Jurkat, Clone E6-1 (cell line): ENCODE measurements around the gene CDH23.
A peak's percentile ranks its signal among the peaks of the same experiment; 100 is the strongest.

Source experiments
- DNase-seq: peaks from one replicate; pipeline ENCODE4 v3.0.0-alpha.2; 2011; ENCODE audit warnings: low read depth, low spot score
- H3K4me3 ChIP-seq: 2 replicates; pipeline ENCODE4 v1.5.1; 2011; ENCODE audit warnings: mild to moderate bottlenecking, low read length, control low read depth, moderate library complexity

The CDH23 gene

GRCh38 chr10:71693377-71693776, 296.7 kb downstream of the CDH23 start:
- no peak overlapping the region for H3K4me3 ChIP-seq
- no peak for DNase-seq

- no peak for DNase-seq
- no peak overlapping the region for H3K4me3 ChIP-seq
Observed at GRCh38 chr10:71694039-71694501, 297.4 kb downstream of the CDH23 start.

GRCh38 chr10:71694567-71694968, 297.8 kb downstream of the CDH23 start:
- DNase-seq, result peak; percentile 23
- no peak overlapping the region for H3K4me3 ChIP-seq

GRCh38 chr10:71695502-71696476, 299.1 kb downstream of the CDH23 start:
- DNase-seq, result no peak
- H3K4me3 ChIP-seq, result no peak overlapping the region

GRCh38 chr10:71696628-71697326, 300.1 kb downstream of the CDH23 start:
- DNase-seq, result peak; percentile 26
- no peak overlapping the region for H3K4me3 ChIP-seq

GRCh38 chr10:71697938-71698709, 301.4 kb downstream of the CDH23 start:
- no peak for DNase-seq
- no peak overlapping the region for H3K4me3 ChIP-seq

GRCh38 chr10:71698737-71699136, 302.0 kb downstream of the CDH23 start:
- no peak for DNase-seq
- H3K4me3 ChIP-seq, result no peak overlapping the region

- DNase-seq, result no peak
- H3K4me3 ChIP-seq, result no peak overlapping the region
Observed at GRCh38 chr10:71700731-71701368, 304.1 kb downstream of the CDH23 start.

- no peak overlapping the region for H3K4me3 ChIP-seq
- DNase-seq, result no peak
Observed at GRCh38 chr10:71701496-71702132, 304.9 kb downstream of the CDH23 start.

- no peak for DNase-seq
- no peak overlapping the region for H3K4me3 ChIP-seq
Observed at GRCh38 chr10:71703577-71703976, 306.9 kb downstream of the CDH23 start.

- DNase-seq, result no peak
- no peak overlapping the region for H3K4me3 ChIP-seq
Observed at GRCh38 chr10:71704816-71705215, 308.1 kb downstream of the CDH23 start.

GRCh38 chr10:71705582-71705981, 308.9 kb downstream of the CDH23 start:
- DNase-seq, result no peak

GRCh38 chr10:71706216-71707121, 309.7 kb downstream of the CDH23 start:
- H3K4me3 ChIP-seq, result no peak overlapping the region
- no peak for DNase-seq

More at GRCh38 chr10:71705582-71705981, 308.9 kb downstream of the CDH23 start:
- no peak overlapping the region for H3K4me3 ChIP-seq

GRCh38 chr10:71707240-71707789, 310.6 kb downstream of the CDH23 start:
- DNase-seq, result no peak
- H3K4me3 ChIP-seq, result no peak overlapping the region

- no peak overlapping the region for H3K4me3 ChIP-seq
- peak; percentile 31 for DNase-seq
Observed at GRCh38 chr10:71708301-71708703, 311.6 kb downstream of the CDH23 start.

GRCh38 chr10:71708897-71709882, 312.5 kb downstream of the CDH23 start:
- no peak for DNase-seq
- H3K4me3 ChIP-seq, result no peak overlapping the region
